ENCODE results near the gene DNAH17.

DNA sequence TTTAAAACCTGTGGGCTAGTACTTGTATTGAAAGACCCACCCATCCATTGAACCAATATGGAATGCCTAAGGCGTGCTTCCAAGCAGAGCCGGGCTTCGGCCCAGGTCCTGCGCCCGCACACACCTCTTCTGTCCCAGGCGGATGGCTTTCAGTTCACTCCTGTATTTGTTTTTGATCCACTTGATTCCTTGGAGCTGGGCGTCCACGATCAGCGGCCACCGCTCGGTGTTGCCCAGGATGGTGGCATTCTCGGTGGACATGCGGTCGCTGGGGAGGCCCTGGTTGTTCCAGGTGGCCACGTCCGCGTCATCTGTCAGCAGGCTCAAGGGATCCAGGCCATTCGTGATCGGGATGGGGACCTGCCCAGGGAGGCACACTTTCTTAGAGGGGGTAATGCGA, 122.8 kb downstream of the DNAH17 start:
- no peak for TF ChIP-seq MYC (IDR thresholded peaks at IDR 0.05; ENCODE audit: low read depth, low read length)
- TF ChIP-seq POLR2AphosphoS5 (IDR thresholded peaks at IDR 0.05; ENCODE audit: insufficient read depth, low read depth, low read length), result no peak
- no peak for TF ChIP-seq POLR2A (IDR thresholded peaks at IDR 0.05; ENCODE audit: low read depth, low read length)
- TF ChIP-seq, protein P1, sequence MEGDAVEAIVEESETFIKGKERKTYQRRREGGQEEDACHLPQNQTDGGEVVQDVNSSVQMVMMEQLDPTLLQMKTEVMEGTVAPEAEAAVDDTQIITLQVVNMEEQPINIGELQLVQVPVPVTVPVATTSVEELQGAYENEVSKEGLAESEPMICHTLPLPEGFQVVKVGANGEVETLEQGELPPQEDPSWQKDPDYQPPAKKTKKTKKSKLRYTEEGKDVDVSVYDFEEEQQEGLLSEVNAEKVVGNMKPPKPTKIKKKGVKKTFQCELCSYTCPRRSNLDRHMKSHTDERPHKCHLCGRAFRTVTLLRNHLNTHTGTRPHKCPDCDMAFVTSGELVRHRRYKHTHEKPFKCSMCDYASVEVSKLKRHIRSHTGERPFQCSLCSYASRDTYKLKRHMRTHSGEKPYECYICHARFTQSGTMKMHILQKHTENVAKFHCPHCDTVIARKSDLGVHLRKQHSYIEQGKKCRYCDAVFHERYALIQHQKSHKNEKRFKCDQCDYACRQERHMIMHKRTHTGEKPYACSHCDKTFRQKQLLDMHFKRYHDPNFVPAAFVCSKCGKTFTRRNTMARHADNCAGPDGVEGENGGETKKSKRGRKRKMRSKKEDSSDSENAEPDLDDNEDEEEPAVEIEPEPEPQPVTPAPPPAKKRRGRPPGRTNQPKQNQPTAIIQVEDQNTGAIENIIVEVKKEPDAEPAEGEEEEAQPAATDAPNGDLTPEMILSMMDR (IDR thresholded peaks at IDR 0.05; ENCODE audit: extremely low read depth in 1 of 2, insufficient read depth in 1 of 2, low read depth in 1 of 2, low read length in 2 of 2), result no peak

Measured in endothelial cell of umbilical vein (primary cell).